Measurements from ENCODE around the gene ZFPM1. TPM values are rescaled to one million over a fixed set of nuclear protein-coding genes. Genes with fewer than 3 reads are reported as not detected.
"Not testable (repeated sequence)": the region's sequence is repeated elsewhere in the genome, so short reads cannot be mapped to it uniquely, and the experiment has no call there.

ZFPM1 gene
- total RNA-seq, 1 donor from 2014 or later: 5.5 TPM

DNA sequence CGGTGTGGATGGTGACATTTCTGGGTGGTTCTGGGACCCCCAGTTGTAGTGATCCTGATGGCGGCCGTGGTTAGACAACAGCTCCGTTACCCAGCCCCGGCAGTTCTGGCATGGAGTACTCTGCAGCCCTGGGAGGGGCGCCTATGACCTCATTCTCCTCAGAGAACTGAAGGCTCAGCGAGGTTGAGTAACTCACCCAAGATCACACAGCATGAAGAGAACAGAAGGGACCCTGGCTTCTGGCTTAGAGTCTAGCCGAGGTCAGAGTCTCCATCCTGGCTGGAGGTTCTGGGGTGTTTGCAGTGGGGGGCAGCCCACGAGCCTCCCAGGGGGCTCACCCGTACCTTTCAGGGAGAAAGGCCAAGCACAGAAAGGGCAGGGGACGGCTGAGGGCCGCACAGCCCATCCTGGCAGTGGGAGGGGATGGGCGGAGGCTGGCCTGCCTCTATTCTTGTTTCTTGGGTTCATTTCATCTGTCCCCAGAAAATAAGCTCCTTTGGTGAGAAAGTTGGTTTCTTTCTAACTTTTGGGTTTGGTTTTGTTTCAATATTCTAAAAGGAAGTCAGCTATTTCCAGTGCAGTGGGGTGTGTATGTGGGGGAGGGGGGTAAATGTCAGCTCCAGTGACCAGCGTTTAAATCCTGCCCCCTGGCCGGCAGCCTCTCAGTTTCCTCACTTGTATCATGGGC lies 13.2 kb downstream of the ZFPM1 start:
- Histone ChIP-seq H3K4me3 (no peak overlapping the region), H3K9me3 (no peaks in the 10 kb centered on the region), H3K27me3 (no peaks in the 10 kb centered on the region), H3K36me3 (no peaks in the 10 kb centered on the region), H3K27ac (no peak overlapping the region), H3K4me1 (no peaks in the 10 kb centered on the region)
- no peak for TF ChIP-seq CTCF (IDR thresholded peaks at IDR 0.05)
- intact Hi-C loops (cut with DNase I): no loop called here
- no peak for DNase-seq (ENCODE audit: low spot score in 2 of 2)

- no peak overlapping the region for H3K27ac ChIP-seq
- no peaks in the 10 kb centered on the region for H3K36me3 ChIP-seq
- H3K27me3 ChIP-seq: no peaks in the 10 kb centered on the region
- intact Hi-C loops (cut with DNase I): no loop called here
- H3K9me3 ChIP-seq: no peaks in the 10 kb centered on the region
- no peak for DNase-seq (ENCODE audit: low spot score in 2 of 2)
- no peak overlapping the region for H3K4me3 ChIP-seq
- H3K4me1 ChIP-seq: no peaks in the 10 kb centered on the region
- TF ChIP-seq CTCF (IDR thresholded peaks at IDR 0.05): no peak
Measured at GRCh38 chr16:88466949-88467348, 13.9 kb downstream of the ZFPM1 start.

DNA sequence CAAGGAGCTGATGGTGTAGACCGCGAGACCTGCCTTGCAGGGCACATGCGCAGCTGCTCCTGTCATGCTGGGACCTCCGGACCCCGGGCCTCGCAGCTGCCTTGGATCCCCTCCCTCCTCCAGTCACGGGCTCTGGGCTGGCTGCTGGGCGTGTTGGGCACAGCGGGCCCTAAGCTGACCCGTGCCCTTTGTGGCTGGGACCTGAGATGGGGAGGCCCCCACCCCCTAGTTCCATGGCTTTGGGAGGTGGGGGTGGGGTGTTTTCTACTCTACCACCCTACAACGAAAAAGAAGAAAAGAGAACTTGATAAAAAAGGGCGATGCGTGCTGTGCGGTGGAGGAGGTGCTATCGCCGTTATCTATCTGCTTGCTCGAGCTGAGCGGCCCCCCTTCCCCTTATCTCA lies 14.5 kb downstream of the ZFPM1 start:
- H3K36me3 ChIP-seq: no peaks in the 10 kb centered on the region
- intact Hi-C loops (cut with DNase I): no loop called here
- TF ChIP-seq CTCF (IDR thresholded peaks at IDR 0.05): no peak
- DNase-seq (ENCODE audit: low spot score in 2 of 2): no peak
- H3K4me1 ChIP-seq: no peaks in the 10 kb centered on the region
- H3K27ac ChIP-seq: no peak overlapping the region
- no peaks in the 10 kb centered on the region for H3K27me3 ChIP-seq
- no peak overlapping the region for H3K4me3 ChIP-seq
- no peaks in the 10 kb centered on the region for H3K9me3 ChIP-seq

DNA sequence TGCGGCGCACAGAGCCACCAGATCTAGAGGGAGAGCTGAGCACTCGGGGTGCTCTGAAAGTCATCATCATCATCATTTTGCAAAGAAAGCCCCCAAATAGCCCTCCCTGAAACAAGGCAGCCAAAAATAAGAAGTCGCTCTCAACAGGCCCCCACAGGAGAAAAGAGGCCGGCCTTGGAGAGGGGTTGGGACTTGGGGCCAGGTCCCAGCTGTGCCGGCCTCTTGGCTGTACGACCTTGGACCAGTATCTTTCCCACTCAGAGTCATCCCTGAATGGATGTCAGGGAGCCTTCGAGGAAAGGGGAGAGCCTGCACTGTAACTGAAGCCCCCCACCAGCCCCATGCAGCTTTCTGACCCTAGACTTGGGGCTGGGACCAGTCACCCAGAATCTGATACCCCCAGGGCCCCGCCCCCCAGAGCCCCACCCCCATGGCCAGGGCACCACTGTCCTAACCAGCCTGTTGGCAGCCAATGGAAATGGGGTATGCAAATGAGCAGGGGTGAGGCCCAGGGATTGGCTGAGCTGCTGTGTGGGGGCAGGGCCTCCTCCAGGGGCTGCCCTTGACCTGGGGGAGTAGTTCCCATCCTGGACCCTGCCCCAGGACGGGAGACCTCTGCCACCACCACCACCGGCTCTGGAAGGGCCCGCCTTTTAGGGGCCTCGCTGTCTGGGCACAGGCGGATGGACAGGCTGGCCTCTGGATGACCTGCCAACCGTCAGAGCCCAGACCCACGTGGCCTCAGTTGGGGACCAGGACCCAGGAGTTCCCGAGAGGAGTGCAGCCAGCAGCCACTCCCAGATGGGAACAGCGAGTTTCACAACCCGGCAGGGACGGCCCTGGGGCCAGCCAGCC lies 15.4 kb downstream of the ZFPM1 start:
- H3K27me3 ChIP-seq: no peaks in the 10 kb centered on the region
- H3K9me3 ChIP-seq: no peaks in the 10 kb centered on the region
- H3K4me1 ChIP-seq: peaks cover 0 to 3% of the 10 kb centered on the region in 2 donors
- H3K27ac ChIP-seq: no peak overlapping the region
- intact Hi-C loops (cut with DNase I): no loop called here
- TF ChIP-seq CTCF (IDR thresholded peaks at IDR 0.05): no peak
- H3K36me3 ChIP-seq: no peaks in the 10 kb centered on the region
- no peak for DNase-seq (ENCODE audit: low spot score in 2 of 2)
- H3K4me3 ChIP-seq: no peak overlapping the region

DNA sequence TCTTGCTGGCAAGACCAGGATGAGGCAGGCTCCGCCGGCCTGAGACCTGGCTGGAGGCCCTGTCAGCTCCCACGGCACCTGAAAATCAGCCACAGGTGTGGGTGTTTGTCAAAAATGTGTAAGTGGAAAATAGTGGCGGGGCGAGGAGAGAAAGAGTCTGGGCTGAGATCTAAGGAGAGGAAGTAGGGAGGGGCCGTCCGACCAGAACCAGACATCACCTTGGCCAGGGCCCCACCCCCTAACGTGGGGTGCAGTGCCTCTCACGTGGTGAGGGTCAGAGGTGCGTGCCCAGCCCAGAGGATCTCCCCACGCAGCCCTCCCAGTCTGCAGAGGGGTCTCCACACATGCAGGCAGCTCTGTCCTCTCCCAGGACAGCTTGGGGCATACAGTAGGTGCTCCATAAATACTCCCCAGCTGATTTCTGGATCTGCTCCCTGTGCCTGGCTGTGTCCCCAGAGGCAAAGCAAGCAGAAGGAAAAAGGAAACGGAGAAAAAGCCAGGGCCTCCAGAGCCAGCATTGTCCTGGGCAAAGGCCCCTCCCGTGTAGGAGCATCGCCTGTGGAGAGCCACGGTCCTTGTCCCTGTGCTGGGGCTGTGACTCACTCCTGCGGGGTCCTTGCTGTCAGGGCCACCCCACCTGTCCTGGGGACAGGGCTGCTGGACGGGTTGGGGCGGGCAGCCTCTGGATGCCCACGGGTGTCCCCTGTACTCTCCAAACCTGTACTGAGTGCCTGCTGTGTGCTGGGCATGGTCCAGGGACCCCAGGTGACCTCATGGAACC lies 16.7 kb downstream of the ZFPM1 start:
- DNase-seq (ENCODE audit: low spot score in 2 of 2): no peak
- Histone ChIP-seq H3K36me3 (no peaks in the 10 kb centered on the region), H3K9me3 (no peaks in the 10 kb centered on the region), H3K27me3 (no peaks in the 10 kb centered on the region), H3K4me1 (peaks cover 0 to 4% of the 10 kb centered on the region in 2 donors), H3K4me3 (no peak overlapping the region), H3K27ac (no peak overlapping the region)
- intact Hi-C loops (cut with DNase I): no loop called here
- TF ChIP-seq CTCF (IDR thresholded peaks at IDR 0.05): no peak

GRCh38 chr16:88470396-88470680 lies 17.3 kb downstream of the ZFPM1 start:
- H3K4me3 ChIP-seq; H3K27me3 ChIP-seq; H3K4me1 ChIP-seq; DNase-seq (ENCODE audit: low spot score in 2 of 2); intact Hi-C loops (cut with DNase I); H3K9me3 ChIP-seq; H3K27ac ChIP-seq; H3K36me3 ChIP-seq: not testable (repeated sequence)

- H3K4me3 ChIP-seq; H3K9me3 ChIP-seq; intact Hi-C loops (cut with DNase I): not testable (repeated sequence)
Measured at GRCh38 chr16:88470696-88471095, 17.6 kb downstream of the ZFPM1 start.

More at GRCh38 chr16:88470696-88471095, 17.6 kb downstream of the ZFPM1 start:
- not testable (repeated sequence) for DNase-seq (ENCODE audit: low spot score in 2 of 2); H3K36me3 ChIP-seq; H3K27ac ChIP-seq; H3K27me3 ChIP-seq; H3K4me1 ChIP-seq

All from ascending aorta (tissue), 2 donors.